Measurements from ENCODE around the gene CIRBP. TPM values are rescaled to one million over a fixed set of nuclear protein-coding genes. Genes with fewer than 3 reads are reported as not detected.
"Not testable (repeated sequence)": the region's sequence is repeated elsewhere in the genome, so short reads cannot be mapped to it uniquely, and the experiment has no call there.

The CIRBP gene
- total and polyA plus RNA-seq, 5 donors from 2014 or later, result 172 to 497 (median 232) TPM

DNA sequence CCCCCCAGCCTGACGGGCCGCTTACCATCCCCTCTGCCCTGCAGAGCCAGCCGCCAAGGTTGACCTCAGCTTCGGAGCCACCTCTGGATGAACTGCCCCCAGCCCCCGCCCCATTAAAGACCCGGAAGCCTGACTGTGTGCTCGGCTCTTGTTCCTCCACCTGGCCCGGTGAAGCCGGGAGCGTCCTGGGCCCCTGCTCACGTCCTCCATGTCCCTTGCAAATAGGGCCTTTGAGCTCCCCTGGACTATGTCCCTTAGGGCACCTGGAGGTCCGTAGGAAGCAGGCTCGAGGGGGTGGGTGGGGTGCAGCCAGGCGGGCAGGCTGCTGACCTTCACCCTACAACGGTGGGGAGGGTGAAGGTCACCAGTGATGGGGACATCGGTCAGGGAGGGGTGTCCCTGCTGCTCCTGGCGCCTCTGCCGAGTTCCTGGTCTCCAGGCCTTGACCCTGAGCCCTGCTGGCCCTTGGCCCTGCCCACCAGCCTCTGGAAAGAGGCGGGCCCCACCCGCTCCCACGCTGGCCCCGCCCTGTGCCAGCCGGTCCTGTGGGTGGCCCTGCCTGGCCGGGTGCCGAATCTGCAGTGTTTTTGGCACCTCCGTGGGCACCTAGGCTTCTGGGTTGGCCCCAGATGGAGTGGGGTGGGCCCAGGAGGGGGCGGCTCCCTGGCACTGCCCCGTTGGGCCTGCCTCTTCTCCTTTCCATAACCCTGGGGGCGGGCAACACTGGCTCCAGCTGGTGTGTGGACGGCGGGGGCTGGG, 24.3 kb upstream of the CIRBP start:
- peak overlapping the region in 2 of 3 donors; percentile 86 to 93 for H3K27ac Mint-ChIP-seq
- Histone ChIP-seq H3K36me3 (ENCODE audit: control insufficient read depth, insufficient read depth, low read length) (no peaks in the 10 kb centered on the region), H3K9me3 (ENCODE audit: control insufficient read depth in 2 of 2, low read length in 2 of 2) (no peaks in the 10 kb centered on the region), H3K4me3 (ENCODE audit: low read depth, low read length) (no peak overlapping the region), H3K4me1 (ENCODE audit: control insufficient read depth, insufficient read depth, low read length, poor library complexity, severe bottlenecking) (peaks cover 51% of the 10 kb centered on the region), H3K27me3 (ENCODE audit: control insufficient read depth, insufficient read depth, low read length) (no peaks in the 10 kb centered on the region), H3K27ac (ENCODE audit: insufficient read depth, low read length, poor library complexity, severe bottlenecking) (peak overlapping the region; percentile 57)
- H3K4me3 Mint-ChIP-seq, result peak overlapping the region; percentile 61 to 90 (median 82)
- H3K36me3 Mint-ChIP-seq, result no peaks in the 10 kb centered on the region
- H3K9me3 Mint-ChIP-seq, result peaks cover 0 to 3% (median 0%) of the 10 kb centered on the region in 7 donors
- ATAC-seq (ENCODE audit: low read depth in 2 of 2) (no peak), DNase-seq (no peak)
- H3K4me1 Mint-ChIP-seq, result peaks cover 0 to 32% (median 10%) of the 10 kb centered on the region in 4 donors
- peaks cover 5% of the 10 kb centered on the region for H3K27me3 Mint-ChIP-seq

DNA sequence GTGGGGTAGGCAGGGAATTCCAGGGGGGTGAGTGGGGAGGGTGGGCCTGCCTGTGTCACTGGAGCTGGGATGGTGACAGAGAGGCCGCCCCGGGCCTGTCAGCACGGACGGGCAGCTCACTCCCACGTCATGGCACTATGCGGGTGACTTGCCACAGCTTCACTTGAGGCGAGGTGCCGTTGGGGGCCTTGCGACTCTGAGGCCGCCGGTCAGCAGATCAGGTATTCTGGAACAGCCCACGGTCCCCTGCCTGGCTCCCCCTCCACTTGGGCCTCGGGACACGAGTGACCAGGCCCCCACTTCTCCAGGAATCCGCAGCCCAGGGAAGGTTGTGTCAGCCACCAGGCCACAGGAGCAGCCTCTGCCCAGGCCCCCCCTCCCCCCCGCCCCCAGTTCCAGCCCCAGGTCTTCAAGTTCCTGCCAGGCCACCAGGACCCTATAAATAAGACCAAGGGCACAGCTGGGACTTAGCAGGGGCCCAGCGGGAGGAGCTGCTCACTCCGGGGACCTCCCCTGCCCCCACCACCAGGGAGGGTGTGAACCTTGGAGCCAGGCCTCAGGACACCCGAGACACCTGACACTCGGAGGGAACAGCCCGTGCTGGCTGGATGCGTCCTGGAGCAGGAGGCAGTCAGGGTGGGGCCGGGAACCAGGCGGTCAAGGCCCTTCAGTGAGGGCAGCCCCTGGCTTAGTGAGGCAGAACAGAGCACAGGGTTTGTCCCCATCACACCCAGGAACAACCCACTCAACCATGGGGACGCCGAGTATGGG, 23.5 kb upstream of the CIRBP start:
- H3K27me3 Mint-ChIP-seq, result peaks cover 5% of the 10 kb centered on the region
- H3K9me3 ChIP-seq (ENCODE audit: control insufficient read depth in 2 of 2, low read length in 2 of 2), result no peaks in the 10 kb centered on the region
- DNase-seq, result no peak
- no peak overlapping the region for H3K4me3 ChIP-seq (ENCODE audit: low read depth, low read length)
- peaks cover 45% of the 10 kb centered on the region for H3K4me1 ChIP-seq (ENCODE audit: control insufficient read depth, insufficient read depth, low read length, poor library complexity, severe bottlenecking)
- peak overlapping the region in 1 of 4 donors; percentile 54 for H3K4me3 Mint-ChIP-seq
- no peaks in the 10 kb centered on the region for H3K36me3 ChIP-seq (ENCODE audit: control insufficient read depth, insufficient read depth, low read length)
- H3K27ac ChIP-seq (ENCODE audit: insufficient read depth, low read length, poor library complexity, severe bottlenecking), result no peak overlapping the region
- no peak for ATAC-seq (ENCODE audit: low read depth in 2 of 2)
- H3K27me3 ChIP-seq (ENCODE audit: control insufficient read depth, insufficient read depth, low read length), result no peaks in the 10 kb centered on the region
- H3K9me3 Mint-ChIP-seq, result peaks cover 0 to 3% (median 0%) of the 10 kb centered on the region in 7 donors
- peaks cover 0 to 32% (median 10%) of the 10 kb centered on the region in 4 donors for H3K4me1 Mint-ChIP-seq
- no peaks in the 10 kb centered on the region for H3K36me3 Mint-ChIP-seq
- H3K27ac Mint-ChIP-seq, result peak overlapping the region in 1 of 3 donors; percentile 52

- H3K27me3 ChIP-seq (ENCODE audit: control insufficient read depth, insufficient read depth, low read length); H3K36me3 Mint-ChIP-seq; H3K4me3 ChIP-seq (ENCODE audit: low read depth, low read length); H3K27ac Mint-ChIP-seq; ATAC-seq (ENCODE audit: low read depth in 2 of 2); H3K36me3 ChIP-seq (ENCODE audit: control insufficient read depth, insufficient read depth, low read length); H3K9me3 Mint-ChIP-seq; H3K27me3 Mint-ChIP-seq; H3K9me3 ChIP-seq (ENCODE audit: control insufficient read depth in 2 of 2, low read length in 2 of 2); H3K27ac ChIP-seq (ENCODE audit: insufficient read depth, low read length, poor library complexity, severe bottlenecking); DNase-seq: not testable (repeated sequence)
- Mint-ChIP-seq H3K4me1 (peaks cover 0 to 25% (median 8%) of the 10 kb centered on the region in 4 donors), H3K4me3 (peak overlapping the region; percentile 41 to 58 (median 56))
- peaks cover 40% of the 10 kb centered on the region for H3K4me1 ChIP-seq (ENCODE audit: control insufficient read depth, insufficient read depth, low read length, poor library complexity, severe bottlenecking)
These were observed 22.7 kb upstream of the CIRBP start for GRCh38 chr19:1246265-1247087.

DNA sequence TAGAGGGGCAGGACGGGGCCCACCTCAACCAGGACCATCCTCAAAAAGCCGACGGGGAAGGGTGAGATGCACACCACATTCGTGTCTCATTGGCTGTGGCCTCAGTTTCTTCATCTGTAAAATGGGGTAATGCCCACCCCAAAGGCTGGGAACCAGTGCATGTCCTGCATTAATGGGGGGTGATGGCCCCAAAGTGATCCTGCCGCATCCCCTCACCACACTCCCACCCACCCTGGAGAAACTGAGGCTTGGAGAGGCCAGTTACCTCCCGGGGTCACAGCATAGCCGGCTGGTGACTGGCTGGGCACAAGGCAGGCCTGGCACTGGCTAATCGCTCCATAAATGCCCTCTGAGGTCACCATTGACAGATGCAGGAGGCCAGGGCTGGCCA, 21.4 kb upstream of the CIRBP start:
- H3K4me1 Mint-ChIP-seq, result peaks cover 0 to 18% (median 7%) of the 10 kb centered on the region in 4 donors
- DNase-seq, result no peak
- no peak overlapping the region for H3K4me3 ChIP-seq (ENCODE audit: low read depth, low read length)
- H3K4me3 Mint-ChIP-seq, result peak overlapping the region in 3 of 4 donors; percentile 46 to 57 (median 54)
- H3K27me3 Mint-ChIP-seq, result no peaks in the 10 kb centered on the region
- peak overlapping the region; percentile 97 for H3K27ac ChIP-seq (ENCODE audit: insufficient read depth, low read length, poor library complexity, severe bottlenecking)
- H3K36me3 ChIP-seq (ENCODE audit: control insufficient read depth, insufficient read depth, low read length), result no peaks in the 10 kb centered on the region
- no peaks in the 10 kb centered on the region for H3K9me3 ChIP-seq (ENCODE audit: control insufficient read depth in 2 of 2, low read length in 2 of 2)
- H3K9me3 Mint-ChIP-seq, result peaks cover 0 to 2% (median 0%) of the 10 kb centered on the region in 7 donors
- no peak for ATAC-seq (ENCODE audit: low read depth in 2 of 2)
- H3K4me1 ChIP-seq (ENCODE audit: control insufficient read depth, insufficient read depth, low read length, poor library complexity, severe bottlenecking), result peaks cover 47% of the 10 kb centered on the region
- H3K27ac Mint-ChIP-seq, result peak overlapping the region in 1 of 3 donors; percentile 9
- no peaks in the 10 kb centered on the region for H3K27me3 ChIP-seq (ENCODE audit: control insufficient read depth, insufficient read depth, low read length)
- no peaks in the 10 kb centered on the region for H3K36me3 Mint-ChIP-seq

- Histone ChIP-seq H3K4me3 (ENCODE audit: low read depth, low read length) (no peak within 1 kb of the TSS), H3K4me1 (ENCODE audit: control insufficient read depth, insufficient read depth, low read length, poor library complexity, severe bottlenecking) (peaks cover 49% of the 10 kb centered on the region), H3K36me3 (ENCODE audit: control insufficient read depth, insufficient read depth, low read length) (no peaks in the 10 kb centered on the region), H3K27me3 (ENCODE audit: control insufficient read depth, insufficient read depth, low read length) (no peaks in the 10 kb centered on the region), H3K27ac (ENCODE audit: insufficient read depth, low read length, poor library complexity, severe bottlenecking) (peak within 1 kb of the TSS; percentile 97), H3K9me3 (ENCODE audit: control insufficient read depth in 2 of 2, low read length in 2 of 2) (no peaks in the 10 kb centered on the region)
- peaks cover 0 to 14% (median 7%) of the 10 kb centered on the region in 4 donors for H3K4me1 Mint-ChIP-seq
- H3K4me3 Mint-ChIP-seq, result peak within 1 kb of the TSS; percentile 72 to 100 (median 75)
- H3K36me3 Mint-ChIP-seq, result no peaks in the 10 kb centered on the region
- ATAC-seq (ENCODE audit: low read depth in 2 of 2) (peak; percentile 3 to 5), DNase-seq (peak; percentile 73 to 80 (median 76))
- peaks cover 0 to 2% (median 0%) of the 10 kb centered on the region in 7 donors for H3K9me3 Mint-ChIP-seq
- H3K27me3 Mint-ChIP-seq, result no peaks in the 10 kb centered on the region
- peak within 1 kb of the TSS in 2 of 3 donors; percentile 59 to 74 for H3K27ac Mint-ChIP-seq
These were observed 20.9 kb upstream of the CIRBP start, which contains the start of gene MIDN for GRCh38 chr19:1248139-1248785. Gene MIDN, plus strand, starts transcription at chr19:1248583. Its CDS starts 1,714 bp downstream, at chr19:1250297.

GRCh38 chr19:1248786-1249297, 20.3 kb upstream of the CIRBP start:
- peak overlapping the region; percentile 97 for H3K27ac ChIP-seq (ENCODE audit: insufficient read depth, low read length, poor library complexity, severe bottlenecking)
- Mint-ChIP-seq H3K4me1 (peaks cover 0 to 15% (median 7%) of the 10 kb centered on the region in 4 donors), H3K4me3 (peak overlapping the region in 3 of 4 donors; percentile 72 to 75 (median 75)), H3K27me3 (no peaks in the 10 kb centered on the region), H3K27ac (peak overlapping the region in 1 of 3 donors; percentile 74), H3K36me3 (no peaks in the 10 kb centered on the region), H3K9me3 (peaks cover 0 to 4% (median 0%) of the 10 kb centered on the region in 7 donors)
- no peaks in the 10 kb centered on the region for H3K9me3 ChIP-seq (ENCODE audit: control insufficient read depth in 2 of 2, low read length in 2 of 2)
- no peak overlapping the region for H3K4me3 ChIP-seq (ENCODE audit: low read depth, low read length)
- no peaks in the 10 kb centered on the region for H3K36me3 ChIP-seq (ENCODE audit: control insufficient read depth, insufficient read depth, low read length)
- H3K4me1 ChIP-seq (ENCODE audit: control insufficient read depth, insufficient read depth, low read length, poor library complexity, severe bottlenecking), result peaks cover 49% of the 10 kb centered on the region
- ATAC-seq (ENCODE audit: low read depth in 2 of 2) (peak; percentile 29 to 36), DNase-seq (peak; percentile 80 to 88 (median 84))
- H3K27me3 ChIP-seq (ENCODE audit: control insufficient read depth, insufficient read depth, low read length), result no peaks in the 10 kb centered on the region
